Measurements from ENCODE around the gene DNAI4. TPM values are rescaled to one million over a fixed set of nuclear protein-coding genes. Genes with fewer than 3 reads are reported as not detected.

Gene DNAI4
- total RNA-seq, 4 donors from 2014 or later: 13.5 to 23.6 (median 17.2) TPM

- TF ChIP-seq EP300 (IDR thresholded peaks at IDR 0.05) (no peak), POLR2A (IDR thresholded peaks at IDR 0.05) (no peak)
- TF ChIP-seq, protein P1, sequence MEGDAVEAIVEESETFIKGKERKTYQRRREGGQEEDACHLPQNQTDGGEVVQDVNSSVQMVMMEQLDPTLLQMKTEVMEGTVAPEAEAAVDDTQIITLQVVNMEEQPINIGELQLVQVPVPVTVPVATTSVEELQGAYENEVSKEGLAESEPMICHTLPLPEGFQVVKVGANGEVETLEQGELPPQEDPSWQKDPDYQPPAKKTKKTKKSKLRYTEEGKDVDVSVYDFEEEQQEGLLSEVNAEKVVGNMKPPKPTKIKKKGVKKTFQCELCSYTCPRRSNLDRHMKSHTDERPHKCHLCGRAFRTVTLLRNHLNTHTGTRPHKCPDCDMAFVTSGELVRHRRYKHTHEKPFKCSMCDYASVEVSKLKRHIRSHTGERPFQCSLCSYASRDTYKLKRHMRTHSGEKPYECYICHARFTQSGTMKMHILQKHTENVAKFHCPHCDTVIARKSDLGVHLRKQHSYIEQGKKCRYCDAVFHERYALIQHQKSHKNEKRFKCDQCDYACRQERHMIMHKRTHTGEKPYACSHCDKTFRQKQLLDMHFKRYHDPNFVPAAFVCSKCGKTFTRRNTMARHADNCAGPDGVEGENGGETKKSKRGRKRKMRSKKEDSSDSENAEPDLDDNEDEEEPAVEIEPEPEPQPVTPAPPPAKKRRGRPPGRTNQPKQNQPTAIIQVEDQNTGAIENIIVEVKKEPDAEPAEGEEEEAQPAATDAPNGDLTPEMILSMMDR (IDR thresholded peaks at IDR 0.05): no peak
- WGBS, 2 donors: 42 to 43% methylated on average over 3 of the region's 3 CpGs
- peak overlapping the region; percentile 43 to 97 (median 67) for H3K4me3 ChIP-seq
Observed at GRCh38 chr1:66929146-66929688, 4.6 kb upstream of the DNAI4 start.

GRCh38 chr1:66927528-66927927 lies 2.9 kb upstream of the DNAI4 start:
- Histone ChIP-seq H3K4me1 (peaks cover 0 to 68% (median 16%) of the 10 kb centered on the region in 4 donors), H3K9me3 (no peaks in the 10 kb centered on the region), H3K27ac (peak overlapping the region in 1 of 4 donors; percentile 35), H3K36me3 (no peaks in the 10 kb centered on the region), H3K4me3 (no peak overlapping the region), H3K27me3 (no peaks in the 10 kb centered on the region)
- DNase-seq (ENCODE audit: low spot score in 2 of 2): no peak
- no peak for TF ChIP-seq POLR2A (IDR thresholded peaks at IDR 0.05)
- TF ChIP-seq, protein P1 (IDR thresholded peaks at IDR 0.05): no peak
- no peak for TF ChIP-seq EP300 (IDR thresholded peaks at IDR 0.05)

More at GRCh38 chr1:66929146-66929688, 4.6 kb upstream of the DNAI4 start:
- H3K36me3 ChIP-seq: no peaks in the 10 kb centered on the region
- H3K4me1 ChIP-seq: peaks cover 0 to 69% (median 18%) of the 10 kb centered on the region in 4 donors
- DNase-seq (ENCODE audit: low spot score in 2 of 2): no peak
- no peaks in the 10 kb centered on the region for H3K9me3 ChIP-seq
- H3K27me3 ChIP-seq: no peaks in the 10 kb centered on the region
- peak overlapping the region; percentile 85 to 99 (median 95) for H3K27ac ChIP-seq

DNA sequence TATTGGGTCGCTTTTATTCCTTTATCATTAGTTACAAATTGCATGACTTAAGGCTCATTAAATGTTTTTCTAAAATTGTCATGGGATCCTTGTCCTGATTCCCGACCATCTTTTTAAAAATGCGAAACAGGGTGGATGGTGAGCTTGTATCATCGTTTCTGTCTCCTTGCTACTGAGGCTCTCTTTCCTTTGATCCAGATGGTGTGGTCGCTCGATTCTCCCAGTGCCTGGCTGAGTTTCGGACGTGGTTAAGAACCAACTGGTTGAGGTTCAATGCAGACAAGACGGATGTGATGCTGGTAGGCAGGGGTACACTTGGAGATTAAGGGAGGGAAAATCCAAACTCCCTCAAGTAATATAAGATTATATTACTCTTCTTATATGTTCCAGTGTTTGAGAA lies 1.3 kb upstream of the DNAI4 start:
- peaks cover 0 to 53% (median 11%) of the 10 kb centered on the region in 4 donors for H3K4me1 ChIP-seq
- no peaks in the 10 kb centered on the region for H3K27me3 ChIP-seq
- H3K36me3 ChIP-seq: no peaks in the 10 kb centered on the region
- WGBS, 2 donors: 26 to 29% methylated on average over 9 of the region's 9 CpGs
- no peaks in the 10 kb centered on the region for H3K9me3 ChIP-seq
- peak overlapping the region; percentile 63 to 88 (median 84) for H3K4me3 ChIP-seq
- TF ChIP-seq EP300 (IDR thresholded peaks at IDR 0.05) (no peak), POLR2A (IDR thresholded peaks at IDR 0.05) (no peak)
- TF ChIP-seq, protein P1 (IDR thresholded peaks at IDR 0.05): no peak
- H3K27ac ChIP-seq: peak overlapping the region; percentile 79 to 98 (median 94)
- no peak for DNase-seq (ENCODE audit: low spot score in 2 of 2)

- peaks cover 0 to 2% (median 0%) of the 10 kb centered on the region in 3 donors for H3K36me3 ChIP-seq
- peaks cover 0 to 52% (median 11%) of the 10 kb centered on the region in 4 donors for H3K4me1 ChIP-seq
- 4 to 5% methylated on average over 11 of the region's 11 CpGs for WGBS, 2 donors
- no peaks in the 10 kb centered on the region for H3K9me3 ChIP-seq
- peak overlapping the region; percentile 63 to 88 (median 84) for H3K4me3 ChIP-seq
- TF ChIP-seq EP300 (IDR thresholded peaks at IDR 0.05) (peak in 1 of 2 donors; percentile 40), POLR2A (IDR thresholded peaks at IDR 0.05) (no peak)
- TF ChIP-seq, protein P1 (IDR thresholded peaks at IDR 0.05): peak in 1 of 5 experiments; percentile 1
- no peaks in the 10 kb centered on the region for H3K27me3 ChIP-seq
- H3K27ac ChIP-seq: peak overlapping the region; percentile 79 to 98 (median 94)
- no peak for DNase-seq (ENCODE audit: low spot score in 2 of 2)
Observed at GRCh38 chr1:66925558-66925910, 878 bp upstream of the DNAI4 start.

GRCh38 chr1:66920543-66920942 lies 4.1 kb downstream of the DNAI4 start:
- DNase-seq (ENCODE audit: low spot score in 2 of 2): no peak
- H3K4me1 ChIP-seq: peaks cover 0 to 18% (median 8%) of the 10 kb centered on the region in 4 donors
- no peaks in the 10 kb centered on the region for H3K9me3 ChIP-seq
- H3K27ac ChIP-seq: no peak overlapping the region
- peaks cover 0 to 16% (median 0%) of the 10 kb centered on the region in 3 donors for H3K36me3 ChIP-seq
- no peaks in the 10 kb centered on the region for H3K27me3 ChIP-seq
- TF ChIP-seq, protein P1 (IDR thresholded peaks at IDR 0.05): no peak
- TF ChIP-seq POLR2A (IDR thresholded peaks at IDR 0.05): no peak
- no peak for TF ChIP-seq EP300 (IDR thresholded peaks at IDR 0.05)
- no peak overlapping the region for H3K4me3 ChIP-seq
- 100% methylated on average over 2 of the region's 2 CpGs for WGBS, 2 donors

All from tibial nerve (tissue), 4 donors.